Neural crest cell (in vitro differentiated cells): Measurements from ENCODE around the gene PRPF19. TPM values are rescaled to one million over a fixed set of nuclear protein-coding genes. Genes with fewer than 3 reads are reported as not detected.

ENCODE experiments used
- DNase-seq: peaks from one replicate; pipeline ENCODE4 v3.0.0; 2021; ENCODE audit warnings: low read depth, mixed read lengths, low spot score
- H3K27ac Mint-ChIP-seq: one replicate; pipeline ENCODE4 v1.8.0; 2021; ENCODE audit warnings: mild to moderate bottlenecking, mixed read lengths; ENCODE audit not compliant: unreplicated experiment
- H3K27me3 Mint-ChIP-seq: 2 replicates; pipeline ENCODE4 v1.8.0; 2021; ENCODE audit warnings: low read depth, mild to moderate bottlenecking, mixed read lengths
- H3K36me3 Mint-ChIP-seq: 2 replicates; pipeline ENCODE4 v1.8.0; 2021; ENCODE audit warnings: low read depth, mild to moderate bottlenecking, mixed read lengths
- H3K4me1 Mint-ChIP-seq: 2 replicates; pipeline ENCODE4 v1.8.0; 2021; ENCODE audit warnings: mixed read lengths
- H3K4me3 Mint-ChIP-seq: one replicate; pipeline ENCODE4 v1.8.0; 2021; ENCODE audit warnings: mild to moderate bottlenecking, mixed read lengths
- H3K9me3 Mint-ChIP-seq: 2 replicates; pipeline ENCODE4 v1.8.0; 2021; ENCODE audit warnings: mixed read lengths
- total RNA-seq: library from RNA; stranded (reverse); gene quantifications from 2 replicates; pipeline ENCODE4 v1.2.1, GENCODE V29; 2021
- TF ChIP-seq, protein P1 (sequence below): fragments of 200-600 bp; sonication (generic); conservative IDR thresholded peaks from 2 replicates; pipeline ENCODE4 v1.5.0; 2021; ENCODE audit warnings: antibody characterized with exemption, mild to moderate bottlenecking

Gene PRPF19
- total RNA-seq, 1 donor from 2014 or later = 183 TPM

DNA sequence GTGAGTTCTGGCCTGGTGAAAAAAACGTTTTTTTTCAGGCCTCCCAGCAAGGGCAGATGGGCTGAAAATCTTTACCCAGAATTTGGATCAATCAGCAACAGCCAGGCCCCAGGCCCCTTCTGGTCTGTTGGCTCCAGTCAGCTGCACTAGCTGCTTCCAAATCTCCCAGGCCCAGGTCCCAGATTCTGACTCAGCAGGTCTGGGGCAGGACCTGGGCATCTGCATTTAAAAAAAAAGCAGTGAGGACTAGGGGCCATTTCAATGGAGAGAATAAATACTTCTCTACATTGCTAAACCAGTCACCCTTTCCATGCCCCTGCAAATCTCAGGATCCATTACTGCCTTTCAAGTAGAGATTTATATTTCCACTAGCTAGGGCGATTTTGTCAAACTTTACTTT is 41.3 kb upstream of the PRPF19 start:
- Mint-ChIP-seq H3K4me1 (peaks cover 71% of the 10 kb centered on the region), H3K27ac (no peak overlapping the region), H3K9me3 (no peaks in the 10 kb centered on the region), H3K36me3 (no peaks in the 10 kb centered on the region), H3K4me3 (peak overlapping the region; percentile 66), H3K27me3 (peaks cover 37% of the 10 kb centered on the region)
- TF ChIP-seq, protein P1, sequence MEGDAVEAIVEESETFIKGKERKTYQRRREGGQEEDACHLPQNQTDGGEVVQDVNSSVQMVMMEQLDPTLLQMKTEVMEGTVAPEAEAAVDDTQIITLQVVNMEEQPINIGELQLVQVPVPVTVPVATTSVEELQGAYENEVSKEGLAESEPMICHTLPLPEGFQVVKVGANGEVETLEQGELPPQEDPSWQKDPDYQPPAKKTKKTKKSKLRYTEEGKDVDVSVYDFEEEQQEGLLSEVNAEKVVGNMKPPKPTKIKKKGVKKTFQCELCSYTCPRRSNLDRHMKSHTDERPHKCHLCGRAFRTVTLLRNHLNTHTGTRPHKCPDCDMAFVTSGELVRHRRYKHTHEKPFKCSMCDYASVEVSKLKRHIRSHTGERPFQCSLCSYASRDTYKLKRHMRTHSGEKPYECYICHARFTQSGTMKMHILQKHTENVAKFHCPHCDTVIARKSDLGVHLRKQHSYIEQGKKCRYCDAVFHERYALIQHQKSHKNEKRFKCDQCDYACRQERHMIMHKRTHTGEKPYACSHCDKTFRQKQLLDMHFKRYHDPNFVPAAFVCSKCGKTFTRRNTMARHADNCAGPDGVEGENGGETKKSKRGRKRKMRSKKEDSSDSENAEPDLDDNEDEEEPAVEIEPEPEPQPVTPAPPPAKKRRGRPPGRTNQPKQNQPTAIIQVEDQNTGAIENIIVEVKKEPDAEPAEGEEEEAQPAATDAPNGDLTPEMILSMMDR = no peak
- DNase-seq = no peak

DNA sequence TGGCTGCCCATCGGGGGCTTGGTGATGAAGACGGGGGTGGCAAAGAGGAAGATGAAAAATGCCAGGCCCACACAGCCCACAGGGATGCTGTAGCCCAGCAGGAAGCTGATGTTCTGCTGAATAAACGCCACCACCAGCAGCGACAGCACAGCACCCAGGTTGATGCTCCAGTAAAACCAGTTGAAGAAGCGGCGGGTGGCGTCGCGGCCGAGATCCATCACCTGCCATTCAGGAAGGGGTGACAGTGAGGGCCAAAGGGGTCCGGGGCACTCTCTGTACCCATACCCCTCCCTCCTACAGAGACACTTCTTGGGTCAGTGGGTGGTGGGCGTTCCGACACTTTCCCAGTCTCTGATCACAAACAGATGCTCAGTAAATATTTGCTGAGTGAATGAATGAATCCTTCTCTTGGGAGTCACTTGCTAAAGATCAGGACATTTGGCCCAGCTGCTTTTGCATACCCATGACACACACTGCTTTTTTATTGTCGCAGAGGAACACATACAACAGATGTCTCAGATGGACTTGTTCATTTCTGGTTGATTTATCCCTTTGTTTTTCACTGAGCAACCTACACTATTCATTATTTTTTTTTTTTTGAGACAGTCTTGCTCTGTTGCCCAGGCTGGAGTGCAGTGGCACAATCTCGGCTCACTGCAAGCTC is 40.3 kb upstream of the PRPF19 start:
- H3K9me3 Mint-ChIP-seq = no peaks in the 10 kb centered on the region
- H3K36me3 Mint-ChIP-seq = no peaks in the 10 kb centered on the region
- peak overlapping the region; percentile 27 for H3K4me3 Mint-ChIP-seq
- peaks cover 65% of the 10 kb centered on the region for H3K4me1 Mint-ChIP-seq
- no peak overlapping the region for H3K27ac Mint-ChIP-seq
- no peak for DNase-seq
- TF ChIP-seq, protein P1 = no peak
- peaks cover 28% of the 10 kb centered on the region for H3K27me3 Mint-ChIP-seq

DNA sequence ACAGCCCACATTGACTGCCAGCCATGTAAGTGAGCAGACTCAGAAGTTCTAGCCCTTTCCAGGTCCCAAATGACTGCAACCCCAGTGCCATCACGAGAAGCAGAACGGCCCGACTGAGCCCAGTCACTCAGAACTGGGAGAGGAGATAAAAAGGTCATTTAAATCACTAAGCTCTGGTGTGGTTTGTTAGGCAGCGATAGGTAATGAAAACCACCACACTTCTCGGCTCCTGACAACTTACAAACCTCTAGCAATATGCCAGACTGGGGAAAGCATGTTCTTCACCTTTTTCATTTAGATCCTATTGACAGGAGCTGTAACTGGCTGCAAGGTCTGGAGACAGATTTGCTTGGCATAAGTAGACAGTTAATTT is 38.9 kb upstream of the PRPF19 start:
- TF ChIP-seq, protein P1 = no peak
- Mint-ChIP-seq H3K4me1 (peaks cover 64% of the 10 kb centered on the region), H3K4me3 (no peak overlapping the region), H3K27me3 (peaks cover 24% of the 10 kb centered on the region), H3K36me3 (no peaks in the 10 kb centered on the region), H3K9me3 (no peaks in the 10 kb centered on the region), H3K27ac (no peak overlapping the region)
- DNase-seq = no peak

DNA sequence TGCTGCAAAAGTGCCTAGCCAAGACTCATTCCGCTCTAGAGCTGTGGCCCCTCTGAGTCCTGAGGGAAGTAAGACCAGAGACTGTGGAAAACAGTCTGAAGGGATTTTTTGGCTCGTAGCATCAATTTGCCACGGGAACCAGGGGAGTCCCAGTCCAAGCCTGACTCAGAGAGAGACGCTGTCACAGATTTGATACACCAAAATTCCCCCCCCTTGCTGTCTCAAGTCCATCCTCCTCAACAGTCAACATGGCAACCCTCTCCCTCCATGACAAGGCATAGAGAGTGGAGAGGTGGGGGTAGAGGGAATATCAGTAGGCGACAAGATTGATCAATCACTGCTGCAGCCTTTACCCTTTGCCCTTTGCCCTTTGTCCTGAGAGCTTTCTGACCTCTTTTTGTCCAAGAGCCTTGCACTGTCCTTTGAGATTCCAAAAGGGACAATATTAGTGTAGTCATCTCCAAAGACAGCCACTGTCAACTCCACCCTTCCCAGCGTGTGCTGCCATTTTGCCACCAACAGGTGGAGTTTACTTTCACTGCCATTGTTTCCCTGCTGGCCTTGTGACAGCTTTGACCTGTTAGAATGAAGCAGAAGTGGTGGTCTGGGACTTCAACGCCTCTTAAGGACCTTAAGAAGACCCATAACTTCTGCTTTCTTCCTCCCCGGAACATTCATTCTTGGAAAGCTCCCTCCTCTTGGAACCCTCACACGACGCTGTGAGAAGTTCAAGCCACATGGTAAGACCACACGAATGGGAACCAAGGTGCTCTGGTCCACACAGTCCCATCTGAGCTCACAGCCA is 38.3 kb upstream of the PRPF19 start:
- Mint-ChIP-seq H3K4me1 (peaks cover 58% of the 10 kb centered on the region), H3K27ac (no peak overlapping the region), H3K36me3 (no peaks in the 10 kb centered on the region), H3K9me3 (no peaks in the 10 kb centered on the region), H3K27me3 (peaks cover 19% of the 10 kb centered on the region), H3K4me3 (no peak overlapping the region)
- no peak for DNase-seq
- TF ChIP-seq, protein P1 = peak; percentile 44

DNA sequence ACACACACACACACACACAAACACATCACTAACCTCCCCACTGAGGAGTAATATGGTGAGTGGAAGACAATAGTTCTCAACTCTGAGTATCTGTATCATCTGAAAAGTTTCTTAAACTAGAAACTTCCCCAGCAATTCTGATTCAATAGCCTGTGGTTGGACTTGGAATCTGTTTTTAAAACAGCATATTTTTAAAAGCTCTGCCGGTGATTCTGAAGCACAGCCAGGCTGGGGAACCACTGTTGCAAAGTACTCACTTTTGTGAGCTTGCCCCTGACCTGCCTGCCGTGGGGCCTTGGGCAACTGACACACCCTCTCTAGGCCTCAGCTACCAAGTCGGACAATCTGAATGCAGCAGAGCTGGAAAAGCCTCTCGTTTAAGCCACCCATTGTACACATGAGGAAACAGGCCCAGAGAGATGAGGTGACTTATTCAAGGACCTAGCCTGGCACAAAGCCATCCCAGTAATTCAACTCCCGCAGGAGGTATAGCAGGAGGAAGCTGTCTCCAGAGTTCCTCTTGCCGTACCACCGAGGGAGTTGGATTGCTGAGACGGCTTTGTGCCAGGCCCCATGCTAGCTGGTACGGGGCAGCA is 36.7 kb upstream of the PRPF19 start:
- H3K4me1 Mint-ChIP-seq = peaks cover 53% of the 10 kb centered on the region
- H3K27ac Mint-ChIP-seq = peak overlapping the region; percentile 35
- peaks cover 5% of the 10 kb centered on the region for H3K27me3 Mint-ChIP-seq
- no peaks in the 10 kb centered on the region for H3K9me3 Mint-ChIP-seq
- no peaks in the 10 kb centered on the region for H3K36me3 Mint-ChIP-seq
- DNase-seq = no peak
- H3K4me3 Mint-ChIP-seq = no peak overlapping the region
- TF ChIP-seq, protein P1 = no peak
